C4-2B (cell line): ENCODE data around the gene CYP2J2.

Experiments
- ZFX ChIP-seq: fragments of 450-650 bp; IDR thresholded peaks from 2 replicates; pipeline ENCODE4 v1.6.1; 2017
- TF ChIP-seq, protein P1 (sequence below): fragments of 450-650 bp; conservative IDR thresholded peaks from 2 replicates; pipeline ENCODE4 v1.5.1; 2017; ENCODE audit warnings: mild to moderate bottlenecking

DNA sequence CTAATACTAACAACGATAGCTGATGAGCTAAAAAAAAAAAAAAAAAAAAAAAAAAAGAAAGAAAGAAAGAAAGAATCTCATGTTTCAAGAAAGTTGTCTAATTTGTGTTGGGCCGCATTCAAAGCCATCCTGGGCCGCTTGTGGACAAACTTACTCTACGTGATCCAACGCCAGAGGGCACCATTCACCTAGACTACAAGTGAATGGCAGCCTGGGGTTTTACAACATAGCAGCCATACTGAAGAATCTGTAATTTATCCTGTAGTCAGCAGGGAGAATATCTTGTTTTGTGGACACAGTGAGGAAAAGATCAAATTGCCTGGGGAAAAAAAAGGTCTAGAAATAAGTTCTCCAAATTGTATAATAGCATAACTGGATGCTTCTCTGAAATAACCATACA, 47.0 kb downstream of the CYP2J2 start:
- TF ChIP-seq, protein P1, sequence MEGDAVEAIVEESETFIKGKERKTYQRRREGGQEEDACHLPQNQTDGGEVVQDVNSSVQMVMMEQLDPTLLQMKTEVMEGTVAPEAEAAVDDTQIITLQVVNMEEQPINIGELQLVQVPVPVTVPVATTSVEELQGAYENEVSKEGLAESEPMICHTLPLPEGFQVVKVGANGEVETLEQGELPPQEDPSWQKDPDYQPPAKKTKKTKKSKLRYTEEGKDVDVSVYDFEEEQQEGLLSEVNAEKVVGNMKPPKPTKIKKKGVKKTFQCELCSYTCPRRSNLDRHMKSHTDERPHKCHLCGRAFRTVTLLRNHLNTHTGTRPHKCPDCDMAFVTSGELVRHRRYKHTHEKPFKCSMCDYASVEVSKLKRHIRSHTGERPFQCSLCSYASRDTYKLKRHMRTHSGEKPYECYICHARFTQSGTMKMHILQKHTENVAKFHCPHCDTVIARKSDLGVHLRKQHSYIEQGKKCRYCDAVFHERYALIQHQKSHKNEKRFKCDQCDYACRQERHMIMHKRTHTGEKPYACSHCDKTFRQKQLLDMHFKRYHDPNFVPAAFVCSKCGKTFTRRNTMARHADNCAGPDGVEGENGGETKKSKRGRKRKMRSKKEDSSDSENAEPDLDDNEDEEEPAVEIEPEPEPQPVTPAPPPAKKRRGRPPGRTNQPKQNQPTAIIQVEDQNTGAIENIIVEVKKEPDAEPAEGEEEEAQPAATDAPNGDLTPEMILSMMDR, result peak; percentile 86
- no peak for TF ChIP-seq ZFX
